Breast epithelium (tissue), 4 donors: Measurements from ENCODE around the gene ERCC6. TPM values are rescaled to one million over a fixed set of nuclear protein-coding genes. Genes with fewer than 3 reads are reported as not detected.

ENCODE experiments used
- DNase-seq, 2 donors: peaks; one replicate each; pipeline ENCODE4 v3.0.0-alpha.2; 2019; ENCODE audit warnings: low spot score in 2 of 2
- H3K27ac ChIP-seq, 2 donors: fragments of 200-600 bp; sonication (generic) in 1 of 2; one replicate each; pipeline ENCODE4 v1.5.1; 2016 to 2019; ENCODE audit warnings: mild to moderate bottlenecking in 1 of 2
- H3K27me3 ChIP-seq, 2 donors: fragments of 200-600 bp; sonication (generic) in 1 of 2; one replicate each; pipeline versions ENCODE4 v1.5.1 to v1.6.0; 2017 to 2019; ENCODE audit warnings: control low read depth in 1 of 2, mild to moderate bottlenecking in 1 of 2
- H3K36me3 ChIP-seq: fragments of 200-600 bp; one replicate; pipeline ENCODE4 v1.5.1; 2019
- H3K4me1 ChIP-seq, 2 donors: fragments of 200-600 bp; sonication (generic); one replicate each; pipeline ENCODE4 v1.5.1; 2016 to 2019; ENCODE audit warnings: control low read depth in 1 of 2
- H3K4me3 ChIP-seq, 3 donors: fragments of 200-600 bp; sonication (generic); 1 replicate in 2 of 3; 2 replicates in 1 of 3; pipeline ENCODE4 v1.5.1; 2016 to 2019; ENCODE audit warnings: mild to moderate bottlenecking in 3 of 3, moderate library complexity in 2 of 3
- H3K9me3 ChIP-seq, 2 donors: fragments of 200-600 bp; sonication (generic) in 1 of 2; one replicate each; pipeline ENCODE4 v1.5.1; 2016 to 2019; ENCODE audit warnings: control low read depth in 1 of 2
- CTCF ChIP-seq, 3 donors: fragments of 450-650 bp; IDR thresholded peaks; one replicate each; pipeline ENCODE4 v1.5.1; 2016 to 2017; ENCODE audit warnings: antibody characterized with exemption in 3 of 3, mild to moderate bottlenecking in 3 of 3, moderate library complexity in 3 of 3
- POLR2A ChIP-seq: fragments of 450-650 bp; IDR thresholded peaks from one replicate; pipeline ENCODE4 v1.6.1; 2016; ENCODE audit warnings: antibody characterized with exemption, mild to moderate bottlenecking, moderate library complexity
- POLR2AphosphoS5 ChIP-seq, 3 donors: sonication (generic); formaldehyde crosslinking; IDR thresholded peaks; one replicate each; pipeline ENCODE4 v1.6.1; 2017; ENCODE audit warnings: antibody characterized with exemption in 3 of 3
- intact Hi-C: fragments of 100-400 bp; cut with DNase I; formaldehyde crosslinking; loops from one replicate; pipeline ENCODE4 v1.15.1; 2023; ENCODE audit warnings: low total_unique reads
- total RNA-seq, 3 donors: library from RNA; depleted of rRNA; stranded (reverse); fragments of >200 nt; gene quantifications; one replicate each; pipeline ENCODE4 v1.1.0, GENCODE V29; 2016

ERCC6 gene
- total RNA-seq, 3 donors from 2014 or later: 19.5 to 27.8 (median 21.6) TPM

- no peaks in the 10 kb centered on the region for H3K27me3 ChIP-seq
- H3K4me1 ChIP-seq: no peaks in the 10 kb centered on the region
- H3K4me3 ChIP-seq: no peak overlapping the region
- H3K9me3 ChIP-seq: no peaks in the 10 kb centered on the region
- intact Hi-C loops: no loop called here
- TF ChIP-seq POLR2AphosphoS5 (IDR thresholded peaks at IDR 0.05): no peak
- TF ChIP-seq POLR2A: no peak
- no peak for TF ChIP-seq CTCF (IDR thresholded peaks at IDR 0.05)
- no peak overlapping the region for H3K27ac ChIP-seq
- no peak for DNase-seq
- H3K36me3 ChIP-seq: no peaks in the 10 kb centered on the region
Measured at GRCh38 chr10:49577182-49577925, 38.4 kb upstream of the ERCC6 start.

DNA sequence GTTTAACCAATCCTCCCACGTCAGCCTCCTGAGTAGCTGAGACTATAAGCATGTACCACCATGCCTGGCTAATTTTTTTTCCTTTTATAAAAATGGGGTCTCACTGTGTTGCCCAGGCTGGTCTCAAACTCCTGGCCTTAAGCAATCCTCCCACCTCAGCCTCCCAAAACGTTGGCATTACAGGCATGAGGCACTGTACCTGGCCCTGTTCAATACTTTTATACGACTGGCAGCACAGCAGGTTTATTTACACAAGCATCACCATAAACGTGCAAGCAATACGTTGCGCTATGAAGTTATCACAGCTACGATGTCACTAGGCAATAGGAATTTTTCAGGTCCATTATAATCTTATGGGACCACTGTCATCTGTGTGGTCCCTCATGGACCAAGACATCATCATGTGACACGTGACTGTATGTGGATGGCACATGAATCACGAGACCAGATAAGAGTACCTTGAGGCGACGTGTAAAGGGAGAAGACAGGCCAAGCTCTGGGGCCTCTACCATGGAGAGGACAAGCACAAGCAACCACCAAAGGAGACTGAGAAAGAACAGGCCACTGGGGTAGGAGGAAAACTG, 36.7 kb upstream of the ERCC6 start:
- Histone ChIP-seq H3K9me3 (no peaks in the 10 kb centered on the region), H3K27ac (no peak overlapping the region), H3K4me3 (no peak overlapping the region), H3K36me3 (no peaks in the 10 kb centered on the region), H3K4me1 (no peaks in the 10 kb centered on the region), H3K27me3 (no peaks in the 10 kb centered on the region)
- DNase-seq: no peak
- intact Hi-C loops: no loop called here
- TF ChIP-seq CTCF (IDR thresholded peaks at IDR 0.05): no peak

- no peaks in the 10 kb centered on the region for H3K36me3 ChIP-seq
- intact Hi-C loops: no loop called here
Measured at GRCh38 chr10:49572594-49573114, 33.7 kb upstream of the ERCC6 start.

DNA sequence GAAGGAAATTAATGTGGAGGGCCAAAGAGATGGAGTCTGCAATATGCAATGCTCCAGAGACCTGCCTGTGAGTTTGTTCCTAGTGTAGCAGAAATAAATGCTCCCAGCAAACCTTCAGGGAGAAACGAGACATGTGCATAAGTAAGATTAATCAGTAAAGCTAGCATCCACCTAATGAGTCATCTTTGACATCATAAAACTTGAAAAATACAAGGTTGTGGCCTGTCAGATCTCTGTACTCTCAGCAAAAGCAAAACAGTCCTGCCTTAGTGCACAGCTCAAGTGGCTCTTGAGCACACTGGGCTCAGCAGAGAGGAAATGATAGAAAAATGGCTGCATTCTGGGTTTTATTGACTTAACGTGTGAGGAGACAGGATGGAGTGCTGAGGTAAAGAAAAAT, 32.5 kb upstream of the ERCC6 start:
- Histone ChIP-seq H3K27me3 (no peaks in the 10 kb centered on the region), H3K36me3 (no peaks in the 10 kb centered on the region), H3K4me1 (no peaks in the 10 kb centered on the region), H3K9me3 (peaks cover 0 to 8% of the 10 kb centered on the region in 2 donors), H3K4me3 (no peak overlapping the region), H3K27ac (no peak overlapping the region)
- no peak for DNase-seq
- intact Hi-C loops: no loop called here
- TF ChIP-seq POLR2AphosphoS5 (IDR thresholded peaks at IDR 0.05) (no peak), CTCF (IDR thresholded peaks at IDR 0.05) (no peak), POLR2A (no peak)

More at GRCh38 chr10:49572594-49573114, 33.7 kb upstream of the ERCC6 start:
- no peak for TF ChIP-seq POLR2A
- no peak for TF ChIP-seq POLR2AphosphoS5 (IDR thresholded peaks at IDR 0.05)
- TF ChIP-seq CTCF (IDR thresholded peaks at IDR 0.05): no peak
- no peak overlapping the region for H3K27ac ChIP-seq
- no peaks in the 10 kb centered on the region for H3K27me3 ChIP-seq
- H3K4me3 ChIP-seq: no peak overlapping the region
- H3K9me3 ChIP-seq: peaks cover 0 to 8% of the 10 kb centered on the region in 2 donors
- no peak for DNase-seq
- H3K4me1 ChIP-seq: no peaks in the 10 kb centered on the region

GRCh38 chr10:49569031-49569631, 30.2 kb upstream of the ERCC6 start:
- no peak overlapping the region for H3K4me3 ChIP-seq
- intact Hi-C loops: no loop called here
- no peaks in the 10 kb centered on the region for H3K36me3 ChIP-seq
- TF ChIP-seq POLR2A (no peak), POLR2AphosphoS5 (IDR thresholded peaks at IDR 0.05) (no peak), CTCF (IDR thresholded peaks at IDR 0.05) (no peak)
- peak overlapping the region in 1 of 2 donors; percentile 12 for H3K27ac ChIP-seq
- no peak for DNase-seq
- no peaks in the 10 kb centered on the region for H3K27me3 ChIP-seq
- peaks cover 0 to 8% of the 10 kb centered on the region in 2 donors for H3K9me3 ChIP-seq
- no peaks in the 10 kb centered on the region for H3K4me1 ChIP-seq
